IMR-90 (cell line): ENCODE measurements around the gene LRRC4C. TPM values are rescaled to one million over a fixed set of nuclear protein-coding genes. Genes with fewer than 3 reads are reported as not detected.

Experiments
- ATAC-seq: fragments of 200-7000 bp; cut with Tn5 transposase; 2 replicates; pipeline ENCODE4 v1.9.1; 2020; ENCODE audit warnings: low read depth, mild to moderate bottlenecking, moderate library complexity
- BruUV-seq: library from RNA; stranded (reverse); fragments of 400-500 nt; replicated peaks from 2 replicates; lab custom pipeline; 2021; lab: Mats Ljungman, UMichigan
- CTCF ChIA-PET: fragments of 300-600 bp; formaldehyde crosslinking; extraction: SDS; loops from one replicate; lab custom pipeline; 2021; ENCODE audit warnings: antibody characterized with exemption; lab: Yijun Ruan, JAX
- POLR2A ChIA-PET: fragments of 300-600 bp; sonication (Branson Sonifier 250); formaldehyde crosslinking; loops from one replicate; lab custom pipeline; 2022; ENCODE audit warnings: antibody characterized with exemption; ENCODE audit not compliant: unreplicated experiment; lab: Charles Lee
- DNase-seq: peaks from one replicate; pipeline ENCODE4 v3.0.0; 2013
- H2AFZ ChIP-seq: replicated peaks from 2 replicates; pipeline ENCODE3; 2013; ENCODE audit warnings: low read length, mild to moderate bottlenecking; ENCODE audit not compliant: poor library complexity
- H2AK5ac ChIP-seq: 2 replicates; pipeline ENCODE4 v1.6.1; 2013; ENCODE audit warnings: low read depth, low read length, inconsistent platforms
- H2AK9ac ChIP-seq: replicated peaks from 2 replicates; pipeline ENCODE3; 2013; ENCODE audit warnings: mild to moderate bottlenecking, low read depth, low read length, moderate library complexity; ENCODE audit not compliant: poor library complexity
- H2BK120ac ChIP-seq: 2 replicates; pipeline ENCODE4 v1.6.1; 2013; ENCODE audit warnings: low read depth, low read length, inconsistent platforms
- H2BK15ac ChIP-seq: 3 replicates; pipeline ENCODE4 v1.6.1; 2013; ENCODE audit warnings: low read depth, low read length, inconsistent platforms
- H2BK20ac ChIP-seq: 2 replicates; pipeline ENCODE4 v1.6.1; 2013; ENCODE audit warnings: low read depth, mild to moderate bottlenecking, inconsistent platforms, low read length, moderate library complexity
- H2BK5ac ChIP-seq: 2 replicates; pipeline ENCODE4 v1.6.1; 2013; ENCODE audit warnings: mild to moderate bottlenecking, low read depth, low read length, inconsistent platforms; ENCODE audit not compliant: poor library complexity, severe bottlenecking
- H3K14ac ChIP-seq: replicated peaks from 2 replicates; pipeline ENCODE4 v1.6.1; 2013; ENCODE audit warnings: low read depth, low read length, inconsistent platforms
- H3K18ac ChIP-seq: 2 replicates; pipeline ENCODE4 v1.6.1; 2013; ENCODE audit warnings: low read depth, low read length, control low read depth
- H3K23ac ChIP-seq: 2 replicates; pipeline ENCODE4 v1.6.1; 2013; ENCODE audit warnings: low read depth, low read length, inconsistent platforms
- H3K27ac ChIP-seq: 2 replicates; pipeline ENCODE4 v1.5.1; 2013; ENCODE audit warnings: mild to moderate bottlenecking, control low read depth, low read length; ENCODE audit not compliant: insufficient read depth
- H3K27me3 ChIP-seq: 2 replicates; pipeline ENCODE4 v1.6.1; 2013; ENCODE audit warnings: low read length; ENCODE audit not compliant: control insufficient read depth, insufficient read depth
- H3K36me3 ChIP-seq: 2 replicates; pipeline ENCODE4 v1.6.1; 2013; ENCODE audit warnings: low read length, mixed read lengths; ENCODE audit not compliant: control insufficient read depth, insufficient read depth
- H3K4ac ChIP-seq: 2 replicates; pipeline ENCODE4 v1.6.1; 2013; ENCODE audit warnings: low read depth, low read length, inconsistent platforms
- H3K4me1 ChIP-seq: 2 replicates; pipeline ENCODE4 v1.6.1; 2013; ENCODE audit warnings: low read length, mixed read lengths; ENCODE audit not compliant: control insufficient read depth, insufficient read depth
- H3K4me2 ChIP-seq: 2 replicates; pipeline ENCODE4 v1.6.1; 2013; ENCODE audit warnings: low read depth, mild to moderate bottlenecking, control low read depth, low read length, moderate library complexity
- H3K4me3 ChIP-seq: 2 replicates; pipeline ENCODE4 v1.5.1; 2013; ENCODE audit warnings: low read depth, mild to moderate bottlenecking, control low read depth, low read length, moderate library complexity; ENCODE audit not compliant: insufficient read depth
- H3K56ac ChIP-seq: 2 replicates; pipeline ENCODE4 v1.6.1; 2013; ENCODE audit warnings: low read length, inconsistent platforms; ENCODE audit not compliant: insufficient read depth; ENCODE audit errors: extremely low read depth
- H3K79me1 ChIP-seq, 2 experiments: 2 replicates each; pipeline ENCODE4 v1.6.1; 2013; ENCODE audit warnings: low read length in 2 of 2, inconsistent platforms in 1 of 2, low read depth in 1 of 2
- H3K9ac ChIP-seq: 2 replicates; pipeline ENCODE4 v1.6.1; 2013; ENCODE audit warnings: low read depth, low read length, control low read depth
- H3K9me1 ChIP-seq: 2 replicates; pipeline ENCODE4 v1.6.1; 2013; ENCODE audit warnings: low read length, inconsistent platforms; ENCODE audit not compliant: insufficient read depth
- H3K9me3 ChIP-seq: 2 replicates; pipeline ENCODE4 v1.6.1; 2013; ENCODE audit warnings: low read length; ENCODE audit not compliant: control insufficient read depth, insufficient read depth
- H4K20me1 ChIP-seq: 2 replicates; pipeline ENCODE4 v1.6.1; 2013; ENCODE audit warnings: low read length, inconsistent platforms; ENCODE audit not compliant: insufficient read depth
- H4K5ac ChIP-seq: 2 replicates; pipeline ENCODE4 v1.6.1; 2013; ENCODE audit warnings: mild to moderate bottlenecking, low read depth, low read length, control low read depth
- H4K8ac ChIP-seq, 2 experiments: 2 replicates each; pipeline ENCODE4 v1.6.1; 2013; ENCODE audit warnings: low read depth in 2 of 2, low read length in 2 of 2, control low read depth in 1 of 2, inconsistent platforms in 1 of 2
- H4K91ac ChIP-seq: 2 replicates; pipeline ENCODE4 v1.6.1; 2013; ENCODE audit warnings: low read depth, low read length, inconsistent platforms; ENCODE audit not compliant: insufficient read depth
- CHD1 ChIP-seq: IDR thresholded peaks from 2 replicates; pipeline ENCODE4 v1.6.1; 2012; ENCODE audit warnings: low read depth, low read length, improper control_type of control experiment
- CTCF ChIP-seq: conservative IDR thresholded peaks from 2 replicates; pipeline ENCODE4 v1.5.1; 2012; ENCODE audit warnings: mild to moderate bottlenecking, low read depth, low read length, improper control_type of control experiment
- ELK1 ChIP-seq: fragments of 150-350 bp; IDR thresholded peaks from 2 replicates; pipeline ENCODE4 v1.6.1; 2016; ENCODE audit warnings: low read depth, mild to moderate bottlenecking, low read length, moderate library complexity, borderline replicate concordance
- MAZ ChIP-seq: IDR thresholded peaks from 2 replicates; pipeline ENCODE4 v1.6.1; 2012; ENCODE audit warnings: low read depth, mild to moderate bottlenecking, low read length, improper control_type of control experiment, moderate library complexity, borderline replicate concordance
- POLR2A ChIP-seq: IDR thresholded peaks from 2 replicates; pipeline ENCODE4 v1.6.1; 2012; ENCODE audit warnings: mild to moderate bottlenecking, low read depth, low read length
- RAD21 ChIP-seq: IDR thresholded peaks from 2 replicates; pipeline ENCODE4 v1.6.1; 2012; ENCODE audit warnings: low read length, improper control_type of control experiment
- RCOR1 ChIP-seq: IDR thresholded peaks from 2 replicates; pipeline ENCODE4 v1.6.1; 2012; ENCODE audit warnings: mild to moderate bottlenecking, low read length, improper control_type of control experiment; ENCODE audit not compliant: insufficient replicate concordance
- RFX5 ChIP-seq: IDR thresholded peaks from 2 replicates; pipeline ENCODE4 v1.8.0; 2012; ENCODE audit warnings: low read depth, mild to moderate bottlenecking, low read length, moderate library complexity
- WGBS, 2 experiments: methylation state at CpG; one replicate each; pipeline versions ENCODE4 v1.1.5 to v1.1.7; 2013; ENCODE audit warnings: missing lambda C conversion rate in 2 of 2; ENCODE audit not compliant: insufficient read length in 1 of 2; ENCODE audit errors: extremely low coverage in 2 of 2; 5-methylcytosine and 5-hydroxymethylcytosine counted together
- dilution Hi-C: fragments of 300-500 bp; cut with HindIII; formaldehyde crosslinking; loops from one replicate; pipeline ENCODE4 v1.14.3; 2018; ENCODE audit warnings: low sequenced_read_pairs; ENCODE audit not compliant: unreplicated experiment
- in situ Hi-C: fragments of 300-500 bp; cut with MboI; formaldehyde crosslinking; loops from 3 replicates; pipeline ENCODE4 v1.14.3; 2019; ENCODE audit warnings: low sequenced_read_pairs, inconsistent platforms, mixed read lengths
- intact Hi-C: fragments of 100-400 bp; cut with micrococcal nuclease; formaldehyde crosslinking; loops from 2 replicates; pipeline ENCODE4 v1.10.0; 2022
- polyA plus RNA-seq, 3 experiments: library from polyadenylated mRNA; depleted of rRNA; stranded (reverse); fragments of >200 nt; gene quantifications; 2 replicates each; pipeline ENCODE4 v1.2.3, GENCODE V29; 2012; ENCODE audit warnings: low replicate concordance in 1 of 3
- total RNA-seq: library from RNA; depleted of rRNA; stranded (reverse); fragments of >200 nt; gene quantifications from 2 replicates; pipeline ENCODE4 v1.2.3, GENCODE V29; 2012

Gene LRRC4C
- total and polyA plus RNA-seq, 2 of the 4 experiments (the other 2 are of a cell fraction) = under 0.01 to 0.03 TPM

DNA sequence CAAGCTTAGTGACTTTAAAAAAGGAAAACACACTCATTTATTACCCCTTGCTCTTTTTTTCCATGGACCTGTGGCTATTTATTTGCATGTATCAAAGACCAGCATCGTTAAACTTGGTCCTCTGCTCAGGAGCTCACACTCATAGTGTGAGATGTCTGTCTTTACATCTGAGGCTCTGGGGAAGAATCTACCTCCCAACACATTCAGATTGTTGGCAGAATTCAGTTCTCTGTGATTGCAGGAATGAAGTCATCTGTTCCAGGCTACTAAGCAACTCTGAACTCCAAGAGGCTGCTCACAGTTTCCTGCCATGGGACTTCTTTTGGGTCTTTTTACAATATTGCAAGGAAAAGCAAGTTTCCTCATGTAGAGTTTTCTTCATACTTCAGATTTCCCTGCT lies 138.8 kb downstream of the LRRC4C start:
- H2AFZ ChIP-seq = no peak overlapping the region
- H2BK5ac ChIP-seq = no peak overlapping the region
- H3K18ac ChIP-seq = no peak overlapping the region
- no peak overlapping the region for H3K56ac ChIP-seq
- no TSS peak for BruUV-seq
- ATAC-seq = no peak
- H3K9me1 ChIP-seq = no peaks in the 10 kb centered on the region
- no peak for DNase-seq
- H4K8ac ChIP-seq = no peak overlapping the region
- no CpG with 5 or more reads among the region's 1 CpG for WGBS, 2 experiments
- H3K4ac ChIP-seq = no peak overlapping the region
- no peak overlapping the region for H2BK20ac ChIP-seq
- no peak overlapping the region for H2AK5ac ChIP-seq
- no peaks in the 10 kb centered on the region for H3K36me3 ChIP-seq
- H2AK9ac ChIP-seq = no peak overlapping the region
- H3K4me3 ChIP-seq = no peak overlapping the region
- no peak overlapping the region for H3K9ac ChIP-seq
- H4K91ac ChIP-seq = no peak overlapping the region
- H3K27me3 ChIP-seq = no peaks in the 10 kb centered on the region
- no peak overlapping the region for H3K27ac ChIP-seq
- intact Hi-C loops (no loop called here), in situ Hi-C loops (no loop called here), dilution Hi-C loops (no loop called here)
- no peak overlapping the region for H3K23ac ChIP-seq
- H3K4me2 ChIP-seq = no peak overlapping the region
- no peak overlapping the region for H3K14ac ChIP-seq
- H2BK15ac ChIP-seq = no peak overlapping the region
- no peaks in the 10 kb centered on the region for H3K79me1 ChIP-seq
- H3K4me1 ChIP-seq = no peaks in the 10 kb centered on the region
- no peak overlapping the region for H4K5ac ChIP-seq
- TF ChIP-seq RCOR1 = no peak
- TF ChIP-seq CTCF = no peak
- no peak for TF ChIP-seq CHD1
- TF ChIP-seq MAZ = no peak
- TF ChIP-seq RFX5 = no peak
- TF ChIP-seq POLR2A = no peak
- no peak for TF ChIP-seq RAD21
- no peak for TF ChIP-seq ELK1
- POLR2A ChIA-PET = no interaction called here
- H2BK120ac ChIP-seq = no peak overlapping the region
- CTCF ChIA-PET = no interaction called here
- no peaks in the 10 kb centered on the region for H4K20me1 ChIP-seq
- 0 out of 2 replicates have a peak, but pooled peaks cover 4% of the 10 kb centered on the region for H3K9me3 ChIP-seq
